ENCODE measurements around the gene HSPA9. TPM values are rescaled to one million over a fixed set of nuclear protein-coding genes. Genes with fewer than 3 reads are reported as not detected.

Gene HSPA9
- total and polyA plus RNA-seq, 2 donors (not counting 1 experiment from before 2014, with no cell fraction given): 66.5 to 139 TPM

GRCh38 chr5:138588013-138588788, 13.0 kb upstream of the HSPA9 start:
- CTCF ChIA-PET: interaction anchor here (1.0 kb wide), 1 partner anchor 9 kb away, joined by 3 read pairs; no protein-coding TSS in a partner anchor
- peaks cover 18% of the 10 kb centered on the region for H3K27me3 Mint-ChIP-seq
- no peak overlapping the region for H3K9ac ChIP-seq (ENCODE audit: low read length)

More at GRCh38 chr5:138588013-138588788, 13.0 kb upstream of the HSPA9 start:
- Histone ChIP-seq H3K27me3 (replicated peaks in 1 of 4; ENCODE audit: control extremely low read depth in 1 of 4, control insufficient read depth in 3 of 4, insufficient read depth in 4 of 4, low read length in 3 of 4) (no peaks in the 10 kb centered on the region), H3K9me3 (ENCODE audit: control extremely low read depth in 1 of 3, control insufficient read depth in 2 of 3, insufficient read depth in 1 of 3, low read length in 2 of 3) (no peaks in the 10 kb centered on the region), H2AFZ (ENCODE audit: insufficient read depth, low read depth, low read length, poor library complexity, severe bottlenecking) (no peak overlapping the region), H3K4me3 (ENCODE audit: control extremely low read depth in 1 of 5, extremely low read depth in 1 of 5, insufficient read depth in 1 of 5, low read depth in 2 of 5, low read length in 4 of 5) (no peak overlapping the region), H4K20me1 (ENCODE audit: control insufficient read depth, insufficient read depth, low read length, poor library complexity, severe bottlenecking) (no peaks in the 10 kb centered on the region), H3K27ac (ENCODE audit: low read length in 2 of 2) (no peak overlapping the region), H3K4me1 (ENCODE audit: control insufficient read depth in 2 of 2, insufficient read depth in 2 of 2, low read length in 2 of 2) (no peaks in the 10 kb centered on the region), H3K36me3 (replicated peaks in 1 of 2; ENCODE audit: control extremely low read depth in 1 of 2, control insufficient read depth in 1 of 2, extremely low read depth in 1 of 2, insufficient read depth in 2 of 2, low read length in 1 of 2) (no peaks in the 10 kb centered on the region), H3K79me2 (ENCODE audit: control insufficient read depth, insufficient read depth, low read length) (no peaks in the 10 kb centered on the region), H3K4me2 (replicated peaks; ENCODE audit: low read depth, low read length, poor library complexity, severe bottlenecking) (no peak overlapping the region)
- ATAC-seq (ENCODE audit: low read depth): no peak
- DNase-seq: no peak
- H3K9me3 Mint-ChIP-seq (ENCODE audit: insufficient read depth): no peaks in the 10 kb centered on the region
- H3K4me1 Mint-ChIP-seq: no peaks in the 10 kb centered on the region
- no peak overlapping the region for H3K27ac Mint-ChIP-seq
- no peak overlapping the region for H3K4me3 Mint-ChIP-seq
- WGBS (ENCODE audit: insufficient coverage): no CpG with 5 or more reads among the region's 2 CpGs
- no peak for TF ChIP-seq EZH2 (IDR thresholded peaks at IDR 0.05; ENCODE audit: borderline replicate concordance, insufficient read depth, low read depth, low read length, poor library complexity, severe bottlenecking)
- TF ChIP-seq CTCF (IDR thresholded peaks at IDR 0.05): no peak
- POLR2A ChIA-PET: no interaction called here
- intact Hi-C loops (cut with micrococcal nuclease): no loop called here
